Endothelial cell of umbilical vein (primary cell): ENCODE results near the gene MTCL1. TPM values are rescaled to one million over a fixed set of nuclear protein-coding genes. Genes with fewer than 3 reads are reported as not detected.

Experiments
- BruUV-seq: library from RNA; stranded (reverse); fragments of 400-500 nt; replicated peaks from 2 replicates; lab custom pipeline; 2021; lab: Mats Ljungman, UMichigan
- CTCF ChIA-PET: fragments of 300-600, 350-600 bp; sonication (Branson Sonifier 250); formaldehyde crosslinking; loops from one replicate; lab custom pipeline; 2021; ENCODE audit warnings: antibody characterized with exemption, inconsistent platforms; lab: Charles Lee
- POLR2A ChIA-PET: fragments of 300-600, 350-600 bp; sonication (Branson Sonifier 250); formaldehyde crosslinking; loops from one replicate; lab custom pipeline; 2021; ENCODE audit warnings: antibody characterized with exemption, inconsistent platforms; lab: Charles Lee
- DNase-seq: peaks from one replicate; pipeline ENCODE4 v3.0.0-alpha.2; 2011; ENCODE audit warnings: low read depth, low spot score
- FAIRE-seq: peaks from 2 replicates; lab custom pipeline; 2011; peaks lifted over from hg19 to GRCh38; lab: Jason Lieb, UNC
- H2AFZ ChIP-seq: 2 replicates; pipeline ENCODE4 v1.6.0; 2012; ENCODE audit warnings: low read depth, low read length, control low read depth, inconsistent platforms
- H3K27ac ChIP-seq: 2 replicates; pipeline ENCODE4 v1.5.1; 2011; ENCODE audit warnings: low read depth, mild to moderate bottlenecking, control low read depth, low read length, moderate library complexity; ENCODE audit not compliant: insufficient read depth
- H3K27me3 ChIP-seq, 2 experiments: 2 replicates each; pipeline versions ENCODE4 v1.6.0 to v1.6.1; 2011; ENCODE audit warnings: low read length in 2 of 2, mixed read lengths in 1 of 2; ENCODE audit not compliant: control insufficient read depth in 2 of 2, insufficient read depth in 2 of 2
- H3K36me3 ChIP-seq, 2 experiments: 2 replicates in 1 of 2; 3 replicates in 1 of 2; pipeline ENCODE4 v1.5.1; 2011; ENCODE audit warnings: low read length in 2 of 2, mild to moderate bottlenecking in 1 of 2, moderate library complexity in 1 of 2; ENCODE audit not compliant: control insufficient read depth in 2 of 2, insufficient read depth in 2 of 2; ENCODE audit errors: extremely low read depth in 1 of 2
- H3K4me1 ChIP-seq: 3 replicates; pipeline ENCODE4 v1.5.1; 2011; ENCODE audit warnings: mild to moderate bottlenecking, low read length; ENCODE audit not compliant: control insufficient read depth, insufficient read depth; ENCODE audit errors: extremely low read depth
- H3K4me2 ChIP-seq: 2 replicates; pipeline ENCODE4 v1.6.1; 2011; ENCODE audit warnings: low read length, control low read depth, mixed read lengths; ENCODE audit not compliant: insufficient read depth
- H3K4me3 ChIP-seq, 3 experiments: fragments of 200-600 bp in 1 of 3; sonication (generic), shearing (Covaris generic) in 1 of 3; replicated peaks in 1 of 3; 2 replicates each; pipeline ENCODE4 v1.5.1; 2011 to 2016; ENCODE audit warnings: control low read depth in 3 of 3, low read length in 3 of 3, mild to moderate bottlenecking in 2 of 3, inconsistent platforms in 1 of 3, low read depth in 1 of 3, moderate library complexity in 1 of 3; ENCODE audit not compliant: insufficient read depth in 1 of 3
- H3K79me2 ChIP-seq: 2 replicates; pipeline ENCODE4 v1.6.0; 2012; ENCODE audit warnings: low read length, inconsistent platforms; ENCODE audit not compliant: control insufficient read depth, insufficient read depth
- H3K9ac ChIP-seq: replicated peaks from 2 replicates; pipeline ENCODE3; 2011; ENCODE audit warnings: low read length, control low read depth; ENCODE audit not compliant: insufficient read depth; ENCODE audit errors: extremely low read depth
- H3K9me1 ChIP-seq: replicated peaks from 3 replicates; pipeline ENCODE4 v1.6.0; 2011; ENCODE audit warnings: mild to moderate bottlenecking, low read length; ENCODE audit not compliant: control insufficient read depth, insufficient read depth; ENCODE audit errors: extremely low read depth
- H3K9me3 ChIP-seq: replicated peaks from 2 replicates; pipeline ENCODE4 v1.5.1; 2012; ENCODE audit warnings: low read length, inconsistent platforms; ENCODE audit not compliant: control insufficient read depth, insufficient read depth
- H4K20me1 ChIP-seq: replicated peaks from 2 replicates; pipeline ENCODE3; 2011; ENCODE audit warnings: mild to moderate bottlenecking, low read length; ENCODE audit not compliant: control insufficient read depth, insufficient read depth; ENCODE audit errors: extremely low read depth
- CTCF ChIP-seq, 2 donors: IDR thresholded peaks; 1 replicate in 1 of 2; 2 replicates in 1 of 2; pipeline ENCODE4 v1.5.1; 2011; ENCODE audit warnings: low read length in 2 of 2, mild to moderate bottlenecking in 2 of 2, moderate library complexity in 2 of 2, control low read depth in 1 of 2, inconsistent platforms in 1 of 2, low read depth in 1 of 2; ENCODE audit not compliant: insufficient read depth in 1 of 2; ENCODE audit errors: extremely low read depth in 1 of 2
- EZH2 ChIP-seq: IDR thresholded peaks from 2 replicates; pipeline ENCODE4 v1.6.1; 2012; ENCODE audit warnings: borderline replicate concordance, low read depth, mild to moderate bottlenecking, moderate library complexity, low read length, inconsistent platforms; ENCODE audit not compliant: severe bottlenecking
- FOS ChIP-seq: IDR thresholded peaks from 2 replicates; pipeline ENCODE4 v1.6.1; 2011; ENCODE audit warnings: mild to moderate bottlenecking, low read length, moderate library complexity, borderline replicate concordance; ENCODE audit not compliant: insufficient read depth
- GATA2 ChIP-seq: IDR thresholded peaks from 2 replicates; pipeline ENCODE4 v1.7.0; 2011; ENCODE audit warnings: low read depth, mild to moderate bottlenecking, moderate library complexity, mixed read lengths, low read length; ENCODE audit not compliant: insufficient read length, insufficient read depth
- JUN ChIP-seq: IDR thresholded peaks from 2 replicates; pipeline ENCODE4 v1.6.1; 2011; ENCODE audit warnings: borderline replicate concordance, low read depth; ENCODE audit not compliant: insufficient read length, insufficient read depth
- MAX ChIP-seq: IDR thresholded peaks from 2 replicates; pipeline ENCODE4 v1.6.1; 2011; ENCODE audit not compliant: insufficient read depth, insufficient read length
- MYC ChIP-seq: IDR thresholded peaks from one replicate; pipeline ENCODE4 v1.6.1; 2011; ENCODE audit warnings: mild to moderate bottlenecking, low read depth, low read length
- POLR2A ChIP-seq: IDR thresholded peaks from 2 replicates; pipeline ENCODE4 v1.6.1; 2012; ENCODE audit warnings: low read depth, mild to moderate bottlenecking, control low read depth, low read length
- POLR2AphosphoS5 ChIP-seq: IDR thresholded peaks from 2 replicates; pipeline ENCODE4 v1.6.1; 2012; ENCODE audit warnings: low read depth, mild to moderate bottlenecking, control low read depth, low read length, moderate library complexity; ENCODE audit not compliant: insufficient read depth
- dilution Hi-C: fragments of 300-500 bp; cut with MboI; formaldehyde crosslinking; loops from one replicate; pipeline ENCODE4 v1.15.0; 2019; ENCODE audit warnings: low sequenced_read_pairs; ENCODE audit not compliant: extremely low pct_ligation_motif_present
- intact Hi-C: fragments of 100-400 bp; cut with micrococcal nuclease; formaldehyde crosslinking; loops from one replicate; pipeline ENCODE4 v1.10.0; 2022
- polyA plus RNA-seq, 4 experiments: library from polyadenylated mRNA; depleted of rRNA in 3 of 4; stranded (reverse) in 3 of 4; unstranded in 1 of 4; fragments of >200 nt; gene quantifications; 2 replicates each; pipeline versions ENCODE4 v1.2.1 to v1.2.3, GENCODE V29; 2011 to 2012; ENCODE audit warnings: missing spikeins in 1 of 4
- total RNA-seq: library from RNA; stranded (reverse); gene quantifications from 2 replicates; pipeline ENCODE4 v1.2.3, GENCODE V29; 2021

The MTCL1 gene
- total and polyA plus RNA-seq, 2 donors (not counting 3 experiments of a cell fraction or from before 2014, with no cell fraction given): 11.9 to 75.7 TPM

GRCh38 chr18:8788503-8789429, 83.4 kb downstream of the MTCL1 start:
- intact Hi-C loops: no loop called here
- H4K20me1 ChIP-seq: no peaks in the 10 kb centered on the region
- DNase-seq: no peak
- H3K9me3 ChIP-seq: no peaks in the 10 kb centered on the region
- H3K4me3 ChIP-seq: no peak overlapping the region
- POLR2A ChIA-PET: no interaction called here
- no peaks in the 10 kb centered on the region for H3K9me1 ChIP-seq
- no peaks in the 10 kb centered on the region for H3K79me2 ChIP-seq
- FAIRE-seq: no peak
- H3K27me3 ChIP-seq: no peaks in the 10 kb centered on the region
- H3K36me3 ChIP-seq: peaks cover 5 to 9% of the 10 kb centered on the region in 2 experiments
- dilution Hi-C loops: no loop called here
- CTCF ChIA-PET: no interaction called here
- H3K9ac ChIP-seq: no peak overlapping the region
- no peak overlapping the region for H3K27ac ChIP-seq
- BruUV-seq: no TSS peak
- no peak overlapping the region for H2AFZ ChIP-seq
- no peak overlapping the region for H3K4me2 ChIP-seq
- no peak for TF ChIP-seq JUN
- no peak for TF ChIP-seq CTCF (IDR thresholded peaks at IDR 0.05; ENCODE audit: extremely low read depth in 1 of 2, insufficient read depth in 1 of 2, low read depth in 1 of 2, low read length in 2 of 2)
- TF ChIP-seq FOS: no peak
- TF ChIP-seq GATA2: no peak
- TF ChIP-seq MAX: no peak
- no peak for TF ChIP-seq MYC
- no peak for TF ChIP-seq POLR2A
- TF ChIP-seq EZH2: no peak
- TF ChIP-seq POLR2AphosphoS5: no peak
- H3K4me1 ChIP-seq: peaks cover 22% of the 10 kb centered on the region
